Activated B cell treated with CpG ODN at 0.5 μM for 24 hours (primary cell): Measurements from ENCODE around the gene LMCD1. TPM values are rescaled to one million over a fixed set of nuclear protein-coding genes. Genes with fewer than 3 reads are reported as not detected.

Experiments
- ATAC-seq: fragments of 200-7000 bp; cut with Tn5 transposase; one replicate; pipeline ENCODE4 v1.10.0; 2021; ENCODE audit warnings: low read depth, mild to moderate bottlenecking, moderate library complexity
- CTCF ChIA-PET: fragments of 350-600 bp; sonication (Branson Sonifier 250); formaldehyde crosslinking; loops from one replicate; lab custom pipeline; 2021; ENCODE audit warnings: antibody characterized with exemption; lab: Charles Lee
- POLR2A ChIA-PET: fragments of 350-600 bp; sonication (Branson Sonifier 250); formaldehyde crosslinking; loops from one replicate; lab custom pipeline; 2021; ENCODE audit warnings: antibody characterized with exemption; lab: Charles Lee
- DNase-seq: peaks from one replicate; pipeline ENCODE4 v3.0.0; 2022
- H3K27ac Mint-ChIP-seq: one replicate; pipeline ENCODE4 v1.8.0; 2020; ENCODE audit warnings: mixed read lengths
- H3K27me3 Mint-ChIP-seq: one replicate; pipeline ENCODE4 v1.8.0; 2021; ENCODE audit warnings: mixed read lengths
- H3K36me3 Mint-ChIP-seq: one replicate; pipeline ENCODE4 v1.8.0; 2021; ENCODE audit warnings: low read depth, mixed read lengths
- H3K4me1 Mint-ChIP-seq: one replicate; pipeline ENCODE4 v1.8.0; 2021; ENCODE audit warnings: mixed read lengths
- H3K4me3 Mint-ChIP-seq: one replicate; pipeline ENCODE4 v1.8.0; 2020; ENCODE audit warnings: mild to moderate bottlenecking, mixed read lengths
- H3K9me3 Mint-ChIP-seq: one replicate; pipeline ENCODE4 v1.8.0; 2020; ENCODE audit warnings: mixed read lengths
- CTCF ChIP-seq: fragments of 200-600 bp; IDR thresholded peaks from one replicate; pipeline ENCODE4 v1.8.0; 2022; ENCODE audit warnings: antibody characterized with exemption, mild to moderate bottlenecking
- intact Hi-C: fragments of 100-400 bp; cut with micrococcal nuclease; formaldehyde crosslinking; loops from one replicate; pipeline ENCODE4 v1.15.1; 2024
- total RNA-seq: library from RNA; stranded (reverse); gene quantifications from 2 replicates; pipeline ENCODE4 v1.2.3, GENCODE V29; 2022

Gene LMCD1
- total RNA-seq, 1 donor from 2014 or later = 6.0 TPM

- intact Hi-C loops = no loop called here
- CTCF ChIA-PET = no interaction called here
- no peaks in the 10 kb centered on the region for H3K36me3 Mint-ChIP-seq
- ATAC-seq = no peak
- no peaks in the 10 kb centered on the region for H3K9me3 Mint-ChIP-seq
- H3K4me3 Mint-ChIP-seq = no peak overlapping the region
- POLR2A ChIA-PET = no interaction called here
- H3K4me1 Mint-ChIP-seq = no peaks in the 10 kb centered on the region
- H3K27me3 Mint-ChIP-seq = peaks cover 2% of the 10 kb centered on the region
- no peak for DNase-seq
- no peak overlapping the region for H3K27ac Mint-ChIP-seq
- TF ChIP-seq CTCF = no peak
Measured at GRCh38 chr3:8589880-8590556, 88.4 kb downstream of the LMCD1 start.

GRCh38 chr3:8593021-8593827 lies 91.6 kb downstream of the LMCD1 start:
- H3K36me3 Mint-ChIP-seq = no peaks in the 10 kb centered on the region
- POLR2A ChIA-PET = no interaction called here
- intact Hi-C loops = no loop called here
- DNase-seq = no peak
- no peak for ATAC-seq
- H3K9me3 Mint-ChIP-seq = no peaks in the 10 kb centered on the region
- H3K4me3 Mint-ChIP-seq = no peak overlapping the region
- CTCF ChIA-PET = no interaction called here
- no peak overlapping the region for H3K27ac Mint-ChIP-seq
- no peaks in the 10 kb centered on the region for H3K27me3 Mint-ChIP-seq
- H3K4me1 Mint-ChIP-seq = no peaks in the 10 kb centered on the region
- TF ChIP-seq CTCF = no peak

DNA sequence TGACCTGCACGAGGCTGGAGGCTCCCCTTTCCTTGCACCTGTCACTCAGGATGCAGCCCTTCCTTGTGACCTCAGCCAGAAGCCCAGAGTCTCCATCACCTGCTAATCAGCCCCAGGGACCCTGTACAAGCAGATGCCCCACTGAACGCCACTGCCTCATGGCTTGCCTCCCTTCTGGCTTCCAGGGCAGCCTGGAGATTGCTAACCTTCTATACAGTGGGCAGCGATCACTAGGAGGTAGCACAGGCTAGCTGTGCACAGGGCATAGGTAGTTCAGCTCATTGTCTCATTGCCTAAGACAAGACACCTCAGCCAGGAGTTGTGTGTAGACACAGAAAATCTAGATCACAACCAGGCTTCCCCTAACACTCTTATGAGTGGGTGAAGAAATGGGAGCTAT lies 93.6 kb downstream of the LMCD1 start:
- ChIA-PET CTCF (no interaction called here), POLR2A (no interaction called here)
- no peak for TF ChIP-seq CTCF
- ATAC-seq (no peak), DNase-seq (no peak)
- Mint-ChIP-seq H3K9me3 (no peaks in the 10 kb centered on the region), H3K4me1 (no peaks in the 10 kb centered on the region), H3K36me3 (no peaks in the 10 kb centered on the region), H3K27me3 (no peaks in the 10 kb centered on the region), H3K27ac (no peak overlapping the region), H3K4me3 (no peak overlapping the region)
- intact Hi-C loops = no loop called here

- H3K27ac Mint-ChIP-seq = no peak overlapping the region
- no peaks in the 10 kb centered on the region for H3K9me3 Mint-ChIP-seq
- ATAC-seq = no peak
- H3K27me3 Mint-ChIP-seq = no peaks in the 10 kb centered on the region
- intact Hi-C loops = no loop called here
- no peaks in the 10 kb centered on the region for H3K36me3 Mint-ChIP-seq
- no peak for DNase-seq
- no peak overlapping the region for H3K4me3 Mint-ChIP-seq
- POLR2A ChIA-PET = no interaction called here
- TF ChIP-seq CTCF = no peak
- H3K4me1 Mint-ChIP-seq = no peaks in the 10 kb centered on the region
- CTCF ChIA-PET = no interaction called here
Measured at GRCh38 chr3:8595695-8596115, 94.1 kb downstream of the LMCD1 start.
